ENCODE measurements around the gene FBXO44.

DNA sequence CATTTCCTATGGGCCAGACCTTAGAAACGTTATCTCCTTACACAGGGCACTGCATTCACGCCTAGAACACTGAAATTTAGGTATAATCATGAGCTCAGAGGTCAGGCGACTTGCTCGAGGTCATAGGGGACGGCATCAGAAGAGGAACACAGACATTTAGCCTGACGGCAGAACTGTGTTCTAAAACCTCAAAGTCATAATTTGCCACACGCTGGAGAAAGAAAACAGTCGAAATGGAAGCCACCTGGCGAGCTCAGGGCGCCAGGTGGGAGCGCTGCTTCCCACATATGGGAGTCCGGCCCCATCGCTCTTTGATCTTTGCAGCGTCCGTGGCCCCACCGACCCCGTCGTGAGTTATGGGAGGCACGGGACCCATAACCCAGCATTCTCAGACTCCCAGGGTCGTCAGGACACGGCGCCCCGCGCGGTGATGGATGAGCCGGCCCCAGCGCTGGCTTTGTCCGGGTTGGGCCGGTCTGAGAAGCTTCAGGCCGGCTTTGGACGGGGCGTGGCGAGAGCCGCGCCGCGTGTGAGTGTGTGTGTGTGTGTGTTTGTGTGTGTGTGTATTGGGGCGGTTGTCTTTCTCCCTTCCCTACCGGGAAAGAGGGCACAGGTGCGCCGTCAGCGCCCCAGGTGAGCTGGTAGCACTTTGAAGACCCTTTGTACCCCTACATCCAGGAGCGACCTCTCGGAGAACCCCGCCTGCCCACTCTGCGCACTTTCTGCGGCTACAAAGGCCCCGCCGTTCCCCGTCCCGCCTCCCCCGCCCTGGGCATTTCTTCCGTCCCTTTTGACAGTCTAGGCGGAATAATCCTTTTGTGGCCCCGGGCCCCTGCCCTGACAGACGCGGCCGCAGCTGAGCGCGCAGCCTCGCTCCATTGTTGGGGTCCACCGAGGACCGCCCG, 36.0 kb downstream of the FBXO44 start:
- TF ChIP-seq, protein P1, sequence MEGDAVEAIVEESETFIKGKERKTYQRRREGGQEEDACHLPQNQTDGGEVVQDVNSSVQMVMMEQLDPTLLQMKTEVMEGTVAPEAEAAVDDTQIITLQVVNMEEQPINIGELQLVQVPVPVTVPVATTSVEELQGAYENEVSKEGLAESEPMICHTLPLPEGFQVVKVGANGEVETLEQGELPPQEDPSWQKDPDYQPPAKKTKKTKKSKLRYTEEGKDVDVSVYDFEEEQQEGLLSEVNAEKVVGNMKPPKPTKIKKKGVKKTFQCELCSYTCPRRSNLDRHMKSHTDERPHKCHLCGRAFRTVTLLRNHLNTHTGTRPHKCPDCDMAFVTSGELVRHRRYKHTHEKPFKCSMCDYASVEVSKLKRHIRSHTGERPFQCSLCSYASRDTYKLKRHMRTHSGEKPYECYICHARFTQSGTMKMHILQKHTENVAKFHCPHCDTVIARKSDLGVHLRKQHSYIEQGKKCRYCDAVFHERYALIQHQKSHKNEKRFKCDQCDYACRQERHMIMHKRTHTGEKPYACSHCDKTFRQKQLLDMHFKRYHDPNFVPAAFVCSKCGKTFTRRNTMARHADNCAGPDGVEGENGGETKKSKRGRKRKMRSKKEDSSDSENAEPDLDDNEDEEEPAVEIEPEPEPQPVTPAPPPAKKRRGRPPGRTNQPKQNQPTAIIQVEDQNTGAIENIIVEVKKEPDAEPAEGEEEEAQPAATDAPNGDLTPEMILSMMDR (IDR thresholded peaks at IDR 0.05; ENCODE audit: low read depth, low read length): no peak
- no peak for TF ChIP-seq EZH2phosphoT487 (IDR thresholded peaks at IDR 0.05; ENCODE audit: low read depth)
